Cerebellar nuclear complex (tissue), 1 donor: Measurements from ENCODE around the gene NUCKS1.
A peak's percentile ranks its signal among the peaks of the same experiment; 100 is the strongest.
"Not testable (repeated sequence)": the region's sequence is repeated elsewhere in the genome, so short reads cannot be mapped to it uniquely, and the experiment has no call there.

Experiments used
- DNase-seq, 2 experiments: peaks; one replicate each; lab custom pipeline; 2025; lab: John Stamatoyannopoulos, UW

Gene NUCKS1

GRCh38 chr1:205729945-205730610 lies 19.9 kb downstream of the NUCKS1 start:
- DNase-seq, result no peak

GRCh38 chr1:205726619-205727125 lies 23.3 kb downstream of the NUCKS1 start:
- no peak for DNase-seq

GRCh38 chr1:205725514-205725913 lies 24.5 kb downstream of the NUCKS1 start:
- no peak for DNase-seq

- DNase-seq, result not testable (repeated sequence)
These were observed 29.2 kb downstream of the NUCKS1 start for GRCh38 chr1:205720740-205721139.

- no peak for DNase-seq
These were observed 30.2 kb downstream of the NUCKS1 start for GRCh38 chr1:205719762-205720161.

GRCh38 chr1:205719015-205719414 lies 31.0 kb downstream of the NUCKS1 start:
- DNase-seq, result no peak

- no peak for DNase-seq
These were observed 33.4 kb downstream of the NUCKS1 start for GRCh38 chr1:205716371-205717132.

GRCh38 chr1:205715628-205716027 lies 34.4 kb downstream of the NUCKS1 start:
- DNase-seq, result no peak

- no peak for DNase-seq
These were observed 35.1 kb downstream of the NUCKS1 start for GRCh38 chr1:205714906-205715246.

- DNase-seq, result no peak
These were observed 35.6 kb downstream of the NUCKS1 start for GRCh38 chr1:205714190-205714905.

- DNase-seq, result peak in 1 of 2 experiments; percentile 34
These were observed 38.6 kb downstream of the NUCKS1 start for GRCh38 chr1:205711105-205712048.

GRCh38 chr1:205710201-205711062 lies 39.5 kb downstream of the NUCKS1 start:
- no peak for DNase-seq

GRCh38 chr1:205709640-205710039 lies 40.3 kb downstream of the NUCKS1 start:
- no peak for DNase-seq

GRCh38 chr1:205709059-205709398 lies 41.0 kb downstream of the NUCKS1 start:
- DNase-seq, result no peak

GRCh38 chr1:205706601-205707502 lies 43.1 kb downstream of the NUCKS1 start:
- DNase-seq, result no peak

- DNase-seq, result no peak
These were observed 45.1 kb downstream of the NUCKS1 start for GRCh38 chr1:205704903-205705302.

- DNase-seq, result no peak
These were observed 46.9 kb downstream of the NUCKS1 start for GRCh38 chr1:205703072-205703471.

- no peak for DNase-seq
These were observed 48.1 kb downstream of the NUCKS1 start for GRCh38 chr1:205701891-205702290.

- no peak for DNase-seq
These were observed 48.6 kb downstream of the NUCKS1 start for GRCh38 chr1:205701420-205701819.
